MCF 10A (cell line): ENCODE data around the gene OR2T27. TPM values are rescaled to one million over a fixed set of nuclear protein-coding genes. Genes with fewer than 3 reads are reported as not detected.

Experiments used
- BruUV-seq: library from RNA; stranded (reverse); fragments of 400-500 nt; replicated peaks from 2 replicates; lab custom pipeline; 2021; lab: Mats Ljungman, UMichigan
- CTCF ChIA-PET: fragments of 300-600 bp; sonication (Branson Sonifier 250); formaldehyde crosslinking; extraction: SDS; loops from one replicate; lab custom pipeline; 2021; ENCODE audit warnings: antibody characterized with exemption, inconsistent platforms; lab: Yijun Ruan, JAX
- POLR2A ChIA-PET: fragments of 300-600, 350-650 bp; sonication (Branson Sonifier 250); formaldehyde crosslinking; extraction: SDS; loops from one replicate; lab custom pipeline; 2020; ENCODE audit warnings: antibody characterized with exemption, inconsistent platforms; lab: Yijun Ruan, JAX
- DNase-seq: peaks from one replicate; pipeline ENCODE4 v3.0.0-alpha.2; 2018; ENCODE audit not compliant: unreplicated experiment
- H3K27ac Mint-ChIP-seq: one replicate; pipeline ENCODE4 v1.8.0; 2022; ENCODE audit warnings: mild to moderate bottlenecking, low read depth, mixed read lengths; ENCODE audit not compliant: unreplicated experiment
- H3K27me3 Mint-ChIP-seq: one replicate; pipeline ENCODE4 v1.8.0; 2022; ENCODE audit warnings: mixed read lengths; ENCODE audit not compliant: insufficient read depth, unreplicated experiment
- H3K36me3 Mint-ChIP-seq: one replicate; pipeline ENCODE4 v1.8.0; 2022; ENCODE audit warnings: mild to moderate bottlenecking, moderate library complexity, mixed read lengths; ENCODE audit not compliant: insufficient read depth, unreplicated experiment
- H3K4me1 Mint-ChIP-seq: one replicate; pipeline ENCODE4 v1.8.0; 2022; ENCODE audit warnings: mixed read lengths; ENCODE audit not compliant: insufficient read depth, unreplicated experiment
- H3K4me3 Mint-ChIP-seq: one replicate; pipeline ENCODE4 v1.8.0; 2022; ENCODE audit warnings: mild to moderate bottlenecking, moderate library complexity, mixed read lengths; ENCODE audit not compliant: unreplicated experiment
- H3K9me3 Mint-ChIP-seq: one replicate; pipeline ENCODE4 v1.8.0; 2022; ENCODE audit warnings: mixed read lengths; ENCODE audit not compliant: unreplicated experiment
- intact Hi-C: fragments of 100-400 bp; cut with micrococcal nuclease; formaldehyde crosslinking; loops from 2 replicates; pipeline ENCODE4 v1.14.1; 2022
- total RNA-seq: library from RNA; stranded (reverse); gene quantifications from 2 replicates; pipeline ENCODE4 v1.2.3, GENCODE V29; 2022
- TF ChIP-seq, protein P1 (sequence below): fragments of 200-600 bp; IDR thresholded peaks from one replicate; pipeline ENCODE4 v1.8.0; 2022; ENCODE audit warnings: antibody characterized with exemption, mild to moderate bottlenecking; ENCODE audit not compliant: unreplicated experiment

OR2T27 gene
- total RNA-seq, 1 experiment from 2014 or later: not detected

DNA sequence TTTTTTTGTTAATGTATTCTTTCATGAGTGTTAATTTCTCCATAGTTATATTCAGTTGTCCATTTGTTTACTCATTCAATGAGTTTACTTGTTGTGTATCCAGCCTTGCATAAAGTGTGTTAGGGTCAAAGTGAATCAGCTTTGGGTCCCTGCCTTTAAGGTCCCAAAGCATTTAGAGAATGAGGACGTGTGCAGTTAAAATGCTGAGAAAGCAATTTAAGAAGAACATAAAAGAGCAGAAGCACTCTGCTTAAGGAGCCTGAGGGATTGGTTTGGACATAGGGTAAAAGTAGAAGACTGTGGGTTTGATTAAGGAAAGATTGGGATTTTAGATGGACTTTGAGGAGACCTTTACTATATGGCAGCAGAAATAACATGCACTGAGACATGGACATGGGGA is 43.8 kb upstream of the OR2T27 start:
- H3K4me1 Mint-ChIP-seq: peaks cover 18% of the 10 kb centered on the region
- intact Hi-C loops: no loop called here
- H3K27me3 Mint-ChIP-seq: no peaks in the 10 kb centered on the region
- TF ChIP-seq, protein P1, sequence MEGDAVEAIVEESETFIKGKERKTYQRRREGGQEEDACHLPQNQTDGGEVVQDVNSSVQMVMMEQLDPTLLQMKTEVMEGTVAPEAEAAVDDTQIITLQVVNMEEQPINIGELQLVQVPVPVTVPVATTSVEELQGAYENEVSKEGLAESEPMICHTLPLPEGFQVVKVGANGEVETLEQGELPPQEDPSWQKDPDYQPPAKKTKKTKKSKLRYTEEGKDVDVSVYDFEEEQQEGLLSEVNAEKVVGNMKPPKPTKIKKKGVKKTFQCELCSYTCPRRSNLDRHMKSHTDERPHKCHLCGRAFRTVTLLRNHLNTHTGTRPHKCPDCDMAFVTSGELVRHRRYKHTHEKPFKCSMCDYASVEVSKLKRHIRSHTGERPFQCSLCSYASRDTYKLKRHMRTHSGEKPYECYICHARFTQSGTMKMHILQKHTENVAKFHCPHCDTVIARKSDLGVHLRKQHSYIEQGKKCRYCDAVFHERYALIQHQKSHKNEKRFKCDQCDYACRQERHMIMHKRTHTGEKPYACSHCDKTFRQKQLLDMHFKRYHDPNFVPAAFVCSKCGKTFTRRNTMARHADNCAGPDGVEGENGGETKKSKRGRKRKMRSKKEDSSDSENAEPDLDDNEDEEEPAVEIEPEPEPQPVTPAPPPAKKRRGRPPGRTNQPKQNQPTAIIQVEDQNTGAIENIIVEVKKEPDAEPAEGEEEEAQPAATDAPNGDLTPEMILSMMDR: no peak
- ChIA-PET CTCF (interaction anchor here (0.6 to 10.1 kb wide), 11 partner anchors 10 to 295 kb away, joined by 3 to 155 read pairs (median 3); partner anchors contain the start of gene ZNF692), POLR2A (interaction anchor here (0.6 to 1.1 kb wide), 3 partner anchors 107 to 1315 kb away, joined by 3 read pairs; no protein-coding TSS in a partner anchor)
- H3K27ac Mint-ChIP-seq: no peak overlapping the region
- BruUV-seq: no TSS peak
- H3K36me3 Mint-ChIP-seq: no peaks in the 10 kb centered on the region
- peaks cover 6% of the 10 kb centered on the region for H3K9me3 Mint-ChIP-seq
- H3K4me3 Mint-ChIP-seq: no peak overlapping the region
- no peak for DNase-seq

DNA sequence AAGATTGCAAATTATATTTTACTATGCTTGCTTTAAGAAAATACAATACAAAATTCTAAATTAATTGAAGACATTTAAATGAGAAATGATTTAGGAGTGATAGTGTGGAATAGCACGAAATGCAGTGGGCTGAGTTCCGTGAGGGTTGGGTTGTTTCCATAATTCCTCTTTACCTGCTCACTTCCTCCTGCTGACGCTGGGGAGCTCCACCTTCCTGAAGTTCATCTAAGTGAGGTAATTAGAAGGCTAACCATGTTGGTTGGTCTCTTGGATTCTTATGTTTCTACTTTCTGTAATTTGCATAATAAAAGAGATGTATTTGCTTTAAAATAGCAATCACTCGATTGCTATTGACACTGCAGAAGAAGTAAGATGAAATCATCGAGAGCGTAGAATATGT is 42.6 kb upstream of the OR2T27 start:
- CTCF ChIA-PET: interaction anchor here (0.6 to 4.6 kb wide), 12 partner anchors 7 to 1310 kb away, joined by 3 to 25 read pairs (median 4); no protein-coding TSS in a partner anchor

DNA sequence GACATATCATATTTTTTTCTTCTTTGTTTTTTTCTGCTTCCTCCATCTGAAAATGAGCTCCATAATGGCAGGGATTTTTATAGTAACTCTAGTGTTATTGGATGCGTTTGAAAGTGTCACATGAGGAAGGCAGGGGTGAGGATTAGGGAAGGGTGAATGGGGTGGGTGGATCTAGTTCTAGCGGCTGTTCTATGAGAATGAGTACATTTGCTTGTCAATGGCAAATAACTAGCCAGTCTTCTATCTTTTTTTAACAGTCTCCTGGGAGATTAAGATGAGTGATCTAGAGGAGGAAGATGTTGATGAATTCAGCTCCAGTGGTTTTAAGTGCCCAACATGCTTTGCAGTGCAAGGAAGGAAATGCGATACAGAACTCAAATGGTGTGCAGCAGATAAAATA is 41.4 kb upstream of the OR2T27 start:
- no TSS peak for BruUV-seq
- H3K4me1 Mint-ChIP-seq: peaks cover 29% of the 10 kb centered on the region
- H3K9me3 Mint-ChIP-seq: peaks cover 6% of the 10 kb centered on the region
- H3K36me3 Mint-ChIP-seq: peaks cover 6% of the 10 kb centered on the region
- peak overlapping the region; percentile 68 for H3K27ac Mint-ChIP-seq
- DNase-seq: no peak
- no peak overlapping the region for H3K4me3 Mint-ChIP-seq
- CTCF ChIA-PET: interaction anchor here (0.6 to 4.6 kb wide), 17 partner anchors 8 to 1454 kb away, joined by 3 to 25 read pairs (median 4); partner anchors contain the start of gene ZNF692
- intact Hi-C loops: no loop called here
- H3K27me3 Mint-ChIP-seq: no peaks in the 10 kb centered on the region
- TF ChIP-seq, protein P1: no peak
- POLR2A ChIA-PET: interaction anchor here (0.7 to 1.5 kb wide), 3 partner anchors 79 to 503 kb away, joined by 3 to 5 read pairs (median 4); partner anchors contain the start of gene ZNF672

More for the DNA sequence above, 42.6 kb upstream of the OR2T27 start:
- POLR2A ChIA-PET: interaction anchor here (0.6 to 1.5 kb wide), 4 partner anchors 29 to 140 kb away, joined by 3 to 5 read pairs (median 3); partner anchors contain the start of genes SH3BP5L and ZNF672
- Mint-ChIP-seq H3K4me3 (no peak overlapping the region), H3K4me1 (peaks cover 26% of the 10 kb centered on the region), H3K36me3 (no peaks in the 10 kb centered on the region), H3K9me3 (peaks cover 6% of the 10 kb centered on the region), H3K27ac (no peak overlapping the region), H3K27me3 (no peaks in the 10 kb centered on the region)
- intact Hi-C loops: no loop called here
- no TSS peak for BruUV-seq
- DNase-seq: no peak
- TF ChIP-seq, protein P1: no peak

DNA sequence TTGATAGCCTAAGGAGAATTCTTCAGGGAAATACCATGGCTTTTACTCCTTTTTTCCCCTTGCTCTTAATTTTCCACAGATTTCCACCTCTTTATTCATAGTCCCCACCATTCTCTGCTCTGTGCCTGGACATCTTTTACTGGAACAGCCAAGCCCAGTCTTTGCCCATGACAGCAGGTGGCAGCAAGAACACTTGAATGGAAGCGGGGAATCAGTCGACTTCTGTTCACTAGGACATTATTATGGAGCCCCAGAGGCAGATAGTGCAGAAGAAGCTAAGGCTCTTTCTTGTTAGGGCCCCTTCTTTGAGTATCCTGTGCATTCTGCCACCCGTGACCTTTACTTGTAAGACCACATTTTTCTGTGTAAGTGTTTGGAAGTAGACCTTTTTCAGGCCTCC is 40.9 kb upstream of the OR2T27 start:
- Mint-ChIP-seq H3K36me3 (peaks cover 6% of the 10 kb centered on the region), H3K4me1 (peaks cover 29% of the 10 kb centered on the region), H3K27ac (peak overlapping the region; percentile 68), H3K9me3 (peaks cover 6% of the 10 kb centered on the region), H3K4me3 (no peak overlapping the region), H3K27me3 (no peaks in the 10 kb centered on the region)
- TF ChIP-seq, protein P1: peak; percentile 39
- intact Hi-C loops: no loop called here
- ChIA-PET CTCF (interaction anchor here (0.6 to 4.6 kb wide), 12 partner anchors 8 to 1453 kb away, joined by 3 to 25 read pairs (median 4); no protein-coding TSS in a partner anchor), POLR2A (interaction anchor here (0.7 to 1.5 kb wide), 3 partner anchors 142 to 502 kb away, joined by 3 to 5 read pairs (median 4); partner anchors contain the start of gene ZNF672)
- no TSS peak for BruUV-seq
- peak; percentile 33 for DNase-seq
